HCT116 (cell line): ENCODE measurements around the gene FAM204A.

Source experiments
- EZH2phosphoT487 ChIP-seq: fragments of 200-600 bp; IDR thresholded peaks from 2 replicates; pipeline ENCODE4 v1.6.1; 2018; ENCODE audit warnings: antibody characterized with exemption, borderline replicate concordance
- POLR2A ChIP-seq: IDR thresholded peaks from 2 replicates; pipeline ENCODE4 v1.7.0; 2011; ENCODE audit warnings: borderline replicate concordance; ENCODE audit not compliant: insufficient read depth, insufficient read length; ENCODE audit errors: extremely low read depth
- POLR2AphosphoS5 ChIP-seq: IDR thresholded peaks from 2 replicates; pipeline ENCODE4 v1.6.1; 2011; ENCODE audit warnings: mild to moderate bottlenecking, low read depth, low read length, moderate library complexity
- YY1 ChIP-seq: IDR thresholded peaks from 2 replicates; pipeline ENCODE4 v1.6.1; 2011; ENCODE audit warnings: low read length, low read depth, moderate library complexity, mild to moderate bottlenecking; ENCODE audit not compliant: insufficient replicate concordance; ENCODE audit errors: extremely low read depth
- ZBTB33 ChIP-seq: IDR thresholded peaks from 2 replicates; pipeline ENCODE4 v1.6.1; 2011; ENCODE audit warnings: mild to moderate bottlenecking, low read length, moderate library complexity; ENCODE audit not compliant: insufficient replicate concordance; ENCODE audit errors: extremely low read depth
- TF ChIP-seq, protein P1 (sequence below), 3 experiments: fragments of 200-600 bp in 1 of 3; sonication (generic) in 1 of 3; IDR thresholded peaks in 2 of 3; conservative IDR thresholded peaks in 1 of 3; 2 replicates each; pipeline ENCODE4 v1.5.1; 2012 to 2017; ENCODE audit warnings: low read depth in 2 of 3, low read length in 2 of 3, antibody characterized with exemption in 1 of 3, borderline replicate concordance in 1 of 3, control low read depth in 1 of 3, mild to moderate bottlenecking in 1 of 3, mixed read lengths in 1 of 3, mixed run types in 1 of 3, moderate library complexity in 1 of 3; ENCODE audit not compliant: insufficient read depth in 1 of 3

- no peak for TF ChIP-seq EZH2phosphoT487
- TF ChIP-seq, protein P1, sequence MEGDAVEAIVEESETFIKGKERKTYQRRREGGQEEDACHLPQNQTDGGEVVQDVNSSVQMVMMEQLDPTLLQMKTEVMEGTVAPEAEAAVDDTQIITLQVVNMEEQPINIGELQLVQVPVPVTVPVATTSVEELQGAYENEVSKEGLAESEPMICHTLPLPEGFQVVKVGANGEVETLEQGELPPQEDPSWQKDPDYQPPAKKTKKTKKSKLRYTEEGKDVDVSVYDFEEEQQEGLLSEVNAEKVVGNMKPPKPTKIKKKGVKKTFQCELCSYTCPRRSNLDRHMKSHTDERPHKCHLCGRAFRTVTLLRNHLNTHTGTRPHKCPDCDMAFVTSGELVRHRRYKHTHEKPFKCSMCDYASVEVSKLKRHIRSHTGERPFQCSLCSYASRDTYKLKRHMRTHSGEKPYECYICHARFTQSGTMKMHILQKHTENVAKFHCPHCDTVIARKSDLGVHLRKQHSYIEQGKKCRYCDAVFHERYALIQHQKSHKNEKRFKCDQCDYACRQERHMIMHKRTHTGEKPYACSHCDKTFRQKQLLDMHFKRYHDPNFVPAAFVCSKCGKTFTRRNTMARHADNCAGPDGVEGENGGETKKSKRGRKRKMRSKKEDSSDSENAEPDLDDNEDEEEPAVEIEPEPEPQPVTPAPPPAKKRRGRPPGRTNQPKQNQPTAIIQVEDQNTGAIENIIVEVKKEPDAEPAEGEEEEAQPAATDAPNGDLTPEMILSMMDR (IDR thresholded peaks at IDR 0.05 in 2 of 3, conservative IDR thresholded peaks at IDR 0.05 in 1 of 3; ENCODE audit: borderline replicate concordance in 1 of 3, insufficient read depth in 1 of 3, low read depth in 2 of 3, low read length in 2 of 3) = no peak
- TF ChIP-seq POLR2AphosphoS5 = no peak
- TF ChIP-seq ZBTB33 = no peak
- no peak for TF ChIP-seq POLR2A
- no peak for TF ChIP-seq YY1
Observed at GRCh38 chr10:118300320-118300719, 41.8 kb downstream of the FAM204A start.
